Lung microvascular endothelial cell (primary cell): ENCODE data around the gene ZSCAN5A. TPM values are rescaled to one million over a fixed set of nuclear protein-coding genes. Genes with fewer than 3 reads are reported as not detected.
"Not testable (repeated sequence)": the region's sequence is repeated elsewhere in the genome, so short reads cannot be mapped to it uniquely, and the experiment has no call there.

Experiments used
- DNase-seq, 2 donors: peaks; one replicate each; pipeline versions ENCODE4 v3.0.0 to v3.0.0-alpha.2; 2010; ENCODE audit warnings: low read depth in 2 of 2
- total RNA-seq: library from RNA; depleted of rRNA; stranded (reverse); fragments of >200 nt; gene quantifications from 2 replicates; pipeline ENCODE4 v1.2.1, GENCODE V29; 2014

Gene ZSCAN5A, protein sequence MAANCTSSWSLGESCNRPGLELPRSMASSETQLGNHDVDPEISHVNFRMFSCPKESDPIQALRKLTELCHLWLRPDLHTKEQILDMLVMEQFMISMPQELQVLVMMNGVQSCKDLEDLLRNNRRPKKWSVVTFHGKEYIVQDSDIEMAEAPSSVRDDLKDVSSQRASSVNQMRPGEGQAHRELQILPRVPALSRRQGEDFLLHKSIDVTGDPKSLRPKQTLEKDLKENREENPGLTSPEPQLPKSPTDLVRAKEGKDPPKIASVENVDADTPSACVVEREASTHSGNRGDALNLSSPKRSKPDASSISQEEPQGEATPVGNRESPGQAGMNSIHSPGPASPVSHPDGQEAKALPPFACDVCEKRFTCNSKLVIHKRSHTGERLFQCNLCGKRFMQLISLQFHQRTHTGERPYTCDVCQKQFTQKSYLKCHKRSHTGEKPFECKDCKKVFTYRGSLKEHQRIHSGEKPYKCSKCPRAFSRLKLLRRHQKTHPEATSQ
- total RNA-seq, result 4.1 and 7.1 TPM in 2 replicates

DNA sequence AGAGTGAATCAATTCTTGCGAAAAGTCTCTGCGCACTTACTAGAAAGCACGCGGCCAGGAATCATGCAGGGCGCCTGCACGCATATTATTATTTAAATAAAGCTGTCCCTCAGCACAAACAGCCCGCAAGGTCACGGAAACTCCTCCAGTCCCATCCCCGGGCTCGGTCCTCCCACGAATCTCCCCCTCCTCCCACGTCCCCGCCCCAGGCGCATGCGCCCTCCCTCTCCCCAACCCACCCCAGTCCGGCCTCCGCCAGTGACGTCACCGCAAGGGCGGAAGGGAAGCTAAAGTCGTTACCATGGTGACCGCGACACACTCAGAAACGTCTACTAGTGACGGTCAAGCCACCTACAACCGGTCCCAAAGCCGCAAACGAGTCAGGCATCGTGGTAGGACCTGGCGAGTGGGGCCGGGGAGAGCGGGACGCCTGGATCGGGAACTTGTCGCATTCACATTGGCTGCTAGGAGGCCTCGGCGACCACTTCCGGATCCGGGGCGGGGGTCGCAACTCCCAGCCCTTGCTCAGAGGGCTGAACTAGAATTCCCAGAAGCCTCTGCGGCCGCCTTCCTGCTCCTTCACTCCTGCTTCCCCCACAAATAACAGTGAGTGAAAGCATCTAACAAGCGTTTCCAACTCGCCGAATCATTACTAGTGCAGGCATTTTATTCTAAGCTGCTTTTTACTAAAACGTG, at the start of gene ZSCAN5A:
TSS of gene ZSCAN5A (minus strand) at position 459 of the 696 bp plus-strand sequence. CDS start 89,793 bp downstream, outside the sequence.
- DNase-seq, result peak; percentile 96 to 97

DNA sequence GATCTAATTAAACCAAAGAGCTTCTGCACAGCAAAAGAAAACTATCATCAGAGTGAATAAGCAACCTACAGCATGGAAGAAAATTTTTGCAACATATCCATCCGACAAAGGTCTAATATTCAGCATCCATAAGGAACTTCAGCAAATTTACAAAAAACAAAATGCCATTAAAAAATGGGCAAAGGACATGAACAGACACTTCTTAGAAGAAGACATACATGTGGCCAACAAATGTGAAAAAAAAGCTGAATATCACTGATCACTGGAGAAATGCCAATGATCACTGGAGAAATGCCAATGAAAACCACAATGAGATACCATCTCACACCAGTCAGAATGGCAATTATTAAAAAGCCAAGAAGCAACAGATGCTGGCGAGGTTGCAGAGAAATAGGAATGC, 46.2 kb upstream of the ZSCAN5A start:
- no peak for DNase-seq

DNA sequence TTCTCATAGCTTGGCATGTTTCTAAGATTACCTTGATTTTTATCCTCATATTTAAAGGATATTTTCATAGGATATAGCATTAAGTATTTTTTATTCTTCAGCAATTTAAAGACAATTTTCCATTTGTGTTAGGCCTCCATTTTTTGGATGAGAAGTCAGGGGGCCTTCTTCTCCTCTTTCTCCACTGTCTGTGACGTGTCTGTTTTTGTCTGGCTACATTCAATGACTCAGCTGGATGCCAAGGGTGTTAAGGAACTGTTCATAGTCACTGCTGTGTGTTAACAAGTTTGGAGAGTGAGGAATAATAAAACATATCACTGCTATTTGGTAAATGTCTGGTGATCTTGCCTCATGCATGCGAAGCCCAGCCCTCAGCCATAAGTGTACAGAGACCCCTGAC, 42.3 kb upstream of the ZSCAN5A start:
- peak in 1 of 2 donors; percentile 2 for DNase-seq

DNA sequence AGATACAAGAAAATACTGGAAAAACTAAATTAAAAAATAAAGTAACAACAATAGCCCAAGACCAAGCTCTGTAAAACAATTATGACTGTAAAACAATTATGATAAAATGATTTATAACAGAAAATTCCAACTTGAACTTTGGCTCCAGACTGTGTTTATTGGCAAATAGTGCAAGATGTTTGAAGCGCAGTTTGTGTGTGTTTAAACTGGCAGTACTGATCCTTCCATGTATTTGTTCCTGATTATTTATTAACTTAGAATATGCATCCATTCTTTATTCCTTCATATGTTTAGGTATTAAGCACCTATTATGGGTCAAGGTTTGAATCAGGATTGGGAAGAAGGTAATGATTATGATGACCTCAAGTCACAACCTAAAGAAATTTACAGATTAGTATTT, 40.9 kb upstream of the ZSCAN5A start:
- no peak for DNase-seq

DNA sequence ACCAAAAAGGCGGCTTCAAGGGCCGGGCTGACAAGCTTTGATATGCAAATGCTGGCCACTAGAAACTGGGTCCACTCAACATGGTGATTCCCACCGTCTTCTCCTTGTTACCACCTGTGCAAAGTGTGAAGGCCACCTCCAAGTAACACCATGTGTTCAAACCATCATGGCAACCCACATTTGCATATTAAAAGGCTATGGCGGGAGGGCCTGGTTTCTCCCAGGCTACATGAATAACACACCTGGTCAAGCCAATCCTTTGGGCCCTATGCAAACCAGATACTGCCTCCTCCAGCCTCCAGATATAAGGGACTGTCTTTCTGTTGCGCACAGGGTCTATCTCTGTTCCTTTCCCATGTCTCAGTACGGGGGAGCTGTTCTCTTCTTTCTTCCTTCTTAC, 36.6 kb upstream of the ZSCAN5A start:
- DNase-seq, result no peak

DNA sequence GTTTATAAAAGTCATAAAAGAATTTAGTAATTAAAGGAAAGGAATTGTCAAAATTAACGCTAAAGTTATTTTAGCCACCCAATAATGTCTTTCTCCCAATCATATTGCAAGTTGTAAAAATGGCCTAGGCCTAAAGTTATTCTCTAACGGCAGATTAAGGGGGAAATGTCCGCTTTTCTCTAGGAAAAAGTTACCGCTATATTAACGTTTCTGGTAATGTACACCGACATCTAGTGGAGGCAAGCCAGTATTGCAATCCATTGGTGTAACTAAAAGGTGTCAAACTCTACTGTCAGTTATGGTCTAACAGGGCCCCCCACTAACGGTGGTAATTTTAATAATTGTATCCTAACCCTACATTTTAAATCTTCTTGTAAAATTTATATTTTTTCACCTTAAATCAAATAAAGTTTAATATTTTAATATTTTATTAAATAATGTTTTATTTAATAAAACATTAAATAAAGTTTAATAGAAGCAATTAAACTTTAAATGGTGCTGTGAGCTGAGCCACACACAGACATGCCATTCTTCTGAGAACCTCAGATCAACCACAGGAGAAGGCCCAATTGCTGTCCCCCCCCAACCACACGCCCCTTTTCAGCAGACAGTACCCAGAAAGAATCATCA, 35.9 kb upstream of the ZSCAN5A start:
- peak; percentile 53 to 68 for DNase-seq

DNA sequence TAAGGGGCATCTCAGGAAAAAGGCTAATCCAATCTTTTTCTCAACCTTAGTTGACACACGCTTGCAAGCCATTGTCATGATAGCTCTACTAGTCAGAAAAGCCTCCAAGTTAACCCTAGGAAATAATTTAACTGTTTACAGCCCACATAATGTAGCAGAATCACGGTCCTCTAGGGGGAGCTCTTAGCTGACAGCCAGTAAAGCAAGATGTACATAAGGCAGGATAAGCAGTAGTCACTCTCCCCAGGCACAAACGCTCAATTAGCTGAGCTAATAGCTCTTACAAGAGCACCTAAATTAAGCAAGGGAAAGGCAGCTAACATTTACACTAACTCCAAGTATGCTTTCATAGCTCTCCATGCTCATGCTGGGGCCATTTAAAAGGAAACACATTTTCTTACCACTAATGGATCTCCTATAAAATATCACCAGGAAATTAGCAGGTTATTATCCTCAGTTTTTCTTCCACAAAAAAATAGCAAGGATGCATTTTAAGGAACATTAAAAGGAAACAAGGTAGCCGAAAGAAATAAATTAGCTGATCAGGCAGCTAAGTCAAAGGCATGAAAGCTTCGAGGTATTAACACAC, 33.7 kb upstream of the ZSCAN5A start:
- peak; percentile 17 to 22 for DNase-seq

DNA sequence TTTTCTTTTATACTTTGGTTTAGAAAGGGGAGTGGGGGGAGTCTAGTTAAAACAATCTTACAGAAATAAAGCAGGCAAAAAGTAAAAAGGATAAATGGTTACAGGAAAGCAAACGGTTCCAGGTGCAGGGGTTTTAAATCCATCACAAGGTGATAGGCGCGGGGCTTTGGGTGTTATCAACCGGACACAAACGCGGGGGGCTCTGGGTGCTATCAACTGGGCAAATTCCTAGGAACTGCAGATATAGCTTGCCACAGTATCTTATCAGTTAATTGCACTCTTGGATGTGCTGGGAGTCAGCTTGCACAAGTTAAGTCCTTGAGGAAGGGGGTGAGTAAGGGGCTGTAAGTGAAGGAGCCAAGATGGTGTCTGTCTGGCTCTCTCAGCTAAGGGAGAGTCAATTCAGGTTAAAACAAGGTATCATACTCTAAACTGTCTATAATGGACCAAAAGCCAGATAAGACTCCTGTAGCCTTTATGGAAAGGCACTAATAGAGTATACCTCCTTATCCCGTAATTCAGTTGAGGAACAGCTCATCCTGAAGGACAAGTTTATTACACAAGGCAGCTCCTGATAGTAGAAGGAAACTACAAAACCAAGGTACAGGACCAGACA, 32.6 kb upstream of the ZSCAN5A start:
- DNase-seq, result no peak

DNA sequence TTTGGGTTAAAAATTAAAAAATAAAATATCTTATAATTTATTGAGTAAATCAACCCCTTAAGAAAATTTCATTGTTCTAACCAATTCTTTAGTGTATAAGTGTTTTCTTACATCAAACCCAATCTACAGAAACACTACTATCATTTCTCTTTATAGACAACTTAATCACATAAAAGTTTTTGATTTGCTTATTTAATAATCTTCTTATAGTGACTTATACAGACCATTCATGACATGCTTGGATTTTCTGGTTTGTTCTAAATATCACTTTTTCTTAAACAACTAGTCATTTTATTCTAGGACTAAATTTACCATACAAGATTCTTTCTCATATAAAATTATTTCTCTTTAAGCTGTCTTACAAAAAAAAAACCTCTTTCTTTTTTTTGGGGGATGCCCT, 27.3 kb upstream of the ZSCAN5A start:
- no peak for DNase-seq

DNA sequence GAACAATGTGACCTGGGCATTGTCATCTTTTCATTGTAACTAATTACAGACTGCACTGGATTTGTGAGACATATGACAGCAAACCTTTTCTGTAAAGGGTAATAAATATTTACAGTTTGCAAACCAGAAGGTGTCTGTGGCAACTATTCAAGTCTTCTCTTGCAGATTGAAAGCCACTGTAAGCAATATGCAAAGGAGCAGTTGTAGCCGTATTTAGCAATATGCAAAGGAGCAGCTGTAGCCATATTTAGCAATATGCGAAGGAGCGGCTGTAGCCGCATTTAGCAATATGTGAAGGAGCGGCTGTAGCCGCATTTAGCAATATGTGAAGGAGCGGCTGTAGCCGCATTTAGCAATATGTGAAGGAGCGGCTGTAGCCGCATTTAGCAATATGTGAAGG, 24.4 kb upstream of the ZSCAN5A start:
- DNase-seq, result not testable (repeated sequence)

DNA sequence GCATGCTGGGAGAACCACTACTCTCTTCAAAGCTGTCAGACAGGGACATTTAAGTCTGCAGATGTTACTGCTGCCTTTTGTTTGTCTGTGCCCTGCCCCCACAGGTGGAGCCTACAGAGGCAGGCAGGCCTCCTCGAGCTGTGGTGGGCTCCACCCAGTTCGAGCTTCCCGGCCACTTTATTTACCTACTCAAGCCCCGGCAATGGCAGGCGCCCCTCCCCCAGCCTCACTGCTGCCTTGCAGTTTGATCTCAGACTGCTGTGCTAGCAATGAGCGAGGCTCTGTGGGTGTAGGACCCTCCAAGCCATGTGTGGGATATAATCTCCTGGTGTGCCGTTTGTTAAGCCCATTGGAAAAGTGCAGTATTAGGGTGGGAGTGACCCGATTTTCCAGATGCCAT, 22.4 kb upstream of the ZSCAN5A start:
- not testable (repeated sequence) for DNase-seq

DNA sequence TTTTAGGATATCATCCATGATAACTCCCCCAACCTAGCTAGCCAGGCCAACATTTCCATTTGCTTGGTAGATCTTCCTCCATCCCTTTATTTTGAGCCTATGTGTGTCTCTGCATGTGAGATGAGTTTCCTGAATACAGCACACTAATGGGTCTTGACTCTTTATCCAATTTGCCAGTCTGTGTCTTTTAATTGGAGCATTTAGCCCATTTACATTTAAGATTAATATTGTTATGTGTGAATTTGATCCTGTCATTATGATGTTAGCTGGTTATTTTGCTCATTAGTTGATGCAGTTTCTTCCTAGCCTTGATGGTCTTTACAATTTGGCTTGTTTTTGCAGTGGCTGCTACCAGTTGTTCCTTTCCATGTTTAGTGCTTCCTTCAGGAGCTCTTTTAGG, 20.7 kb upstream of the ZSCAN5A start:
- not testable (repeated sequence) for DNase-seq

DNA sequence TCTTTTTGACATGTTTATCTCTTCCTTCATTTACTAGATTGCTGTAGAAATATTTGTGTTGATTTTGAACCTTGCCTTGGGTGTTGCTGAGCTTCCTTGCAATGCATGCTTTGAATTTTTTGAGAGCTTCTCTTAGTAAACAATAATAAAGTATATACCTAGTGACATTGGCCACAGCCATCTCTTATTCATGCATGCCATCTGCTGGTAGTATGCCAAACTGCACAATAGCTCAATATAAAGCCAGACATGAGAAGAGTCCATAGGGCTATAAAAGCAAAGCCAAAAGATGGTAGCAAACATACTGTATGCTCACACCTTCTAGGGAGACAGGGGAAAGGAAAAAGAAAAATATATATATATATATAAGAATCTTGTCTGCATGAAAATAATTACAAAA, 18.9 kb upstream of the ZSCAN5A start:
- DNase-seq, result peak; percentile 69 to 83

DNA sequence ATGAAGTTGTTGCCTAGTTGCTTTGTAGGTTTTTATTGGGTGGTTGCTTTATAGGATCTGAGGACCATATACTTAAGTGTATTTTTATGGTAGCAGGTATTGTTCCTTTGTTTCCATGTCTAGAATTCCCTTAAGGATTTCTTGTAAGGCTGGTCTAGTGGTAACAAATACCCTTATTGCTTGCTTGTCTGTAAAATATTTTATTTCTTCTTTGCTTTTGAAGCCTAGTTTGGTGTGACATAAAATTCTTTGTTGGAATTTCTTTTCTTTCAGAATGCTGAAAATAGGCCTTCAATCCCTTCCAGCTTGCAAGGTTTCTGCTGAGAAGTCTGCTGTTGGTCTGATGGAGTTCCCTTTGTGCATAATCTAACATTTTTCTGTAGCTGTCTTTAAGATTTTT, 18.1 kb upstream of the ZSCAN5A start:
- DNase-seq, result no peak

DNA sequence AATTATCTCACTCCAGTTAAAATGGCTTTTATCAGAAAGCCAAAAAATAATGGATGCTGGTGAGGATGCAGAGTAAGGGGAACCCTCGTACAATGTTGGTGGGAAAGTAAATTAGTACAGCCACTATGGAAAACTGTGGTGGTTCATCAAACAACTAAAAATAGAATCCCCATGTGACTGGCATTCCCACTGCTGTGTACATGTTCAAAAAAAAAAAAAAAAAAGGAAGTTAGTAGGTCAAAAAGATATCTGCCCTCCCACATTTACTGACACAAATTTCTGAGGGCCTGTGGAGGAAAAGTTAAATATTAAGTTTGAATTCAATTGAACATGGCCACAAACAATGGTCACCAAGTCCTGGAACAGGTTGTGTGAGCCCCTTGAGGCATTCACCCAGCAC, 9.8 kb upstream of the ZSCAN5A start:
- DNase-seq, result no peak

DNA sequence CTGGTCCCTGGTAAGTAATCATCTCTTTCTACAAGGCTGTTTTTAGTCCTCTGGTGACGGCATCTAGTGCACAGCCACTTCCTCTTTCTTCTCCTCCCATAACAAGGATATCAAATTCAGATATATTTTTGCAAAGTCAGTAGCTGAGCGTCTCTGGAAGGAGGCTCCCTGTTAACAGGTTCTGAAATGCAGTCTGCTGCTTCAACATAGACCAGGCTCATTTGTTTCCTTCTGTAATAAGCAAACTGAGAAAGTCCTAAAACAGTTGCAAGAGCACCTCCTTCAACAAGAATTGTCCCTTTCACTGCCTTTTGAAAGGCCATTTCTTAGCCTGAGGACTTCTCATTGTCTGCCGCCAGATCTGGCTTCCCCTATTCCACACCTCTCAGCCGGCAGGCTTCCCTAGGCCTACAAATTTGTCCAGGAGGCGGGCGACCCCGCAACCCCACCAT, 7.4 kb upstream of the ZSCAN5A start:
- no peak for DNase-seq

DNA sequence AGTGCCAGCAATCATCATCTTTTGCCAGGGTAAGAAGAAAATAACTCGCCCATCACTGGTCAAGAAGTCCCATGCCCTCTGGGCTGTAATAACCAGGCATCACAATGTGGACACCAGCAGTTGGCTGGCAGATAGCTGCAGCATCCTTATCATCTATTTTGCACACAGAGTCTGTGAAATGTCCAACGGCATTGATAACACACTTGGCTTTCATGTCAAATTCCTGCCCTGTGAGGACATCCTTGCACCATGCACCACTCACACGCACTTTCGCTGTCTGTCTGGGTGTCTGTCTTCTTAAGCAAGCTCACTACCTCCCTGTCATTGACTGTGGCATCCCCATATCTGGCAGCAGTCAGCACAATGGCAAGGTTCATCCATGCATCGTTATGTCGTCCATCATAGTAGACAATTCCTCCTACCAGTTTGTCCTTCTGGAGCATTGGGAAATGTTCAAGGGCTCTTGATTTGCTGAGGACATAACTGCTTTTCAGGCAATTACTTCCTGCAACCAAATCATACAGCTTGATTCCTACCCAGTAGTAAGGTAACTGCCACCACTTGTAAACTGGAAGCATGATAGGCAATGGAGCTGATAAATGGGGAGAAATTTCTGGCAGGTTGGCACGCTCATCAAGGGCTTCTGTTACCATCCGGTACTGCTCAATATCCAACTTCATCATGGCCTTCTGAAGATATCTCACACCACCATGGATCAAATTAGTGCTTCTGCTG, 6.8 kb upstream of the ZSCAN5A start:
- no peak for DNase-seq

DNA sequence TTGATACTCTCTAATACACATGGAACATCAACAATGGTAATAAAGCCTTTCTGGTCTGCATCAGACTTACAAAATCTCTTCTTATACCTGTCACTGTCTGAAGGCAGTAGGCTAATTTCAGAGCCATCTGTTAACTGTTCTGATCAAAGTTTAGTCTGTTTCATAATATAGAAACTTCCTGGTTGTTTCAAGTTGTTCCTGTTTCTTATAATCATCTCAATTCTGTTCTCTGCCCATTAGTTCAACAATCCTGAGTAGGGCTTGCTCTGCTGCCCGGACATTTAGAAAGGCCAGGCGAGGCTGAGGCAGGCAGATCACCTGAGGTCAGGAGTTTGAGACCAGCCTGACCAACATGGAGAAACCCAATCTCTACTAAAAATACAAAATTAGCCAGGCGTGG, 5.4 kb upstream of the ZSCAN5A start:
- no peak for DNase-seq

DNA sequence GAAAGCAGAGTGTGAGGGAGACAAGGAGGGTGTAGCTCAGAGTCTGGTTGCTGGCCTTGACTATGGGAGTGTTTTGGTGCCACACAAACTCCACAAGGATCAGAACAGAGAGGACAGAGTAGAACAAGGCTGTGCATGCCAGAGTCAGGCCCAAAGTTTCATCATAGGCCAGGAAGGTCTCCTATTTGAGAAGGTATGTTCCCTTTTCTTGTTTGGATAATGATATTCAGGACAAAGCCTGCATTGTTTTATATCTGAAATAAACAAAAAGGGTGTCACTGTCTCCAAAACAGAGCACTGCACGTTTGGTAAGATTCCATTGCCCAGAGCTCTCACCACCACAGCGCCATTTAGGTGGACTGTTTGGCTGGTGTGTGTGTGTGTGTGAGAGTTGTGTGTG, 3.1 kb upstream of the ZSCAN5A start:
- DNase-seq, result no peak

DNA sequence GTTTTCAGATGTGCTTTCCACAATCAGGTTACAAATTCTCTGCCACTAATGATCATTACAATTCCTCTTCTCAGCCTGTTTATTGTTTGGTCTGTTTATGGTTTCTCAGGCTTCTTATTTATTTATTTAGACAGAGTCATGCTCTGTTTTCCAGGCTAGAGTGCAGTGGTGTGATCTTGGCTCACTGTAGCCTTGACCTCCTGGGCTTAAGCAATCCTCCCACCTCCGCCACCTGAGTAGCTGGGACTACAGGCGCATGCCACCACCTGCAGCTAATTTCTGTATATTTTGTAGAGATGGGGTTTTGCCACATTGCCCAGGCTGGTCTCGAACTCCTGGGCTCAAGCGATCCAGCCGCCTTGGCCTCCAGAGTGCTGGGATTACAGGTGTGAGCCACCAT, 2.1 kb upstream of the ZSCAN5A start:
- no peak for DNase-seq
